ENCODE measurements around the gene NOP16.
"Not testable (repeated sequence)": the region's sequence is repeated elsewhere in the genome, so short reads cannot be mapped to it uniquely, and the experiment has no call there.

NOP16 gene

DNA sequence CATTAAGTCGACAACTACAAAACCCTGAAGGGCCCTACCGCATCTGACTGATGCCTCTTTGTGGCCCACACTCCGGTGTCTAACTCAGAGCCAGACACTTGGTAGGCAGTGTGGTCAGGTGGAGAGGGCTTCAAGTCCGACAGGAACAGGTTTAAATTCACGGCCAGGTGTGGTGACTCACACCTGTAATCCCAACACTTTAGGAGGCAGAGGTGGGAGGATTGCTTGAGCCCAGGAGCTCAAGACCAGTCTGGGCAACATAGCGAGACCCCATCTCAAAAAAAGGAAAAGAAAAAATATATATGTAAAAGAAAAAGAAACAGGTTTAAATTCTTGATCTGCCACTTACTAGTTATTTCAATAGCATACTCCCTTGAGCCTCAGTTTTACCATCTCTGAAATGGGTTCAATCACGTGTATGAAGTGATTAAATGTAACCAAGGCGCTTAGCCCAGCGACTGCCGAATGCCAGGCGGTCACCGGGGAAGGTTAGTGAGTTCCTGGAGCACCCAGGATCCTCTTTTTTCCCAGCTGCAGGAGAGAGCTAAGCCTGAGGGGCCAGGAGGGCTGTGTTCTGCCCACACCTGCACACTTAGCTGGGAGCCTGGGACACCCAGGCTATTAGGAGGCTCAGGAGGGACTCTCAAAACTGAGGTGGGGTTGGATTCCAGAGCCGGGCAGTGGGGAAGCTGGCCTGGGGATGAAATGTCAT lies 27.0 kb upstream of the NOP16 start:
- no peaks in the 10 kb centered on the region for H3K9me3 Mint-ChIP-seq
- H3K27ac Mint-ChIP-seq, result peak overlapping the region; percentile 84
- peak overlapping the region; percentile 83 for H3K4me3 Mint-ChIP-seq
- peaks cover 52% of the 10 kb centered on the region for H3K4me1 Mint-ChIP-seq (ENCODE audit: low read depth)
- peaks cover 22% of the 10 kb centered on the region for H3K36me3 Mint-ChIP-seq (ENCODE audit: low read depth)
- H3K27me3 Mint-ChIP-seq, result no peaks in the 10 kb centered on the region
- no peak for DNase-seq

DNA sequence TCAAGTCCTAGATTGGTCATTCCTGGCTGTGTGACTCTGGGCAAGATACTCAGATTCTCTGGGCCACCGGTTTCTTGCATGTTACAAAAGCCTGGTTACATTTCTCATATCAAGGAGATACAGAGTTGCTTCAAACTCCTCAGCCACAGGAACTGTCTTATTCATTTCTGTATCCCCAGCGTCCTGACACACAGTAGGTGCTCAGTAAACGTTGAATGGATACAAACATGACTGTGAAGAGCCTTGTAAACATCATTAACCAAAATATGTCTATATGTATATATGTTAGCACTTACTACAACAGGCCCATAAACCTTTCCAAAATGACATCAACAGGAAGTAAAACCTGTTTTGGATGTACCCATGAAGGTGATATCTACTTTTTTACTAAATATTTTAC lies 26.3 kb upstream of the NOP16 start:
- Mint-ChIP-seq H3K4me1 (ENCODE audit: low read depth) (peaks cover 52% of the 10 kb centered on the region), H3K9me3 (no peaks in the 10 kb centered on the region), H3K36me3 (ENCODE audit: low read depth) (peaks cover 28% of the 10 kb centered on the region), H3K4me3 (peak overlapping the region; percentile 83), H3K27ac (peak overlapping the region; percentile 64), H3K27me3 (no peaks in the 10 kb centered on the region)
- DNase-seq, result no peak

DNA sequence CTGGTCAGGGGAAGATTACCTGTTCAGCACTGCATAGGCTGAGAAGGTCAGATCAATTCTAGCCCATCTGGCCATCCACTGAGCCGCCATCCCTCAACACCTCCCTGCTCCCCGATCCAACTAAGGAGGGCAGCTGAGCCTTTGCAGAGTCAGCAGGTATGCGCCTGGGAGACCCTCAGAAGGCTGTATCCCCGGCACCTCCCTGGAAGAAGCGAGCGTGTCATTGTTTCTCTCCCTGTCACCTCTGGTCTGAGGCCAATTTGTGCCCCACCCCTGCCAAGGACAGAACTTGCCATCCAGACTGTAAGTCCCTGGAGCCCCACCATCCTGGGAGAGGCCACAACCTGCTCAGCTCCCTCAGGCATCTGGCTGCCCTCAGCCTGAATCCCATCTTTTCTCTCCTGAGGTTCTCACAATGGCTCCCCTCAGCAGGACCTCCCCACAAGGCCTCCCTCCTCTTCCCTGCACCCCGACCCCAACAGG lies 25.4 kb upstream of the NOP16 start:
- peaks cover 37% of the 10 kb centered on the region for H3K36me3 Mint-ChIP-seq (ENCODE audit: low read depth)
- H3K4me3 Mint-ChIP-seq, result no peak overlapping the region
- no peaks in the 10 kb centered on the region for H3K9me3 Mint-ChIP-seq
- H3K27ac Mint-ChIP-seq, result peak overlapping the region; percentile 63
- no peak for DNase-seq
- H3K4me1 Mint-ChIP-seq (ENCODE audit: low read depth), result peaks cover 52% of the 10 kb centered on the region
- H3K27me3 Mint-ChIP-seq, result no peaks in the 10 kb centered on the region

DNA sequence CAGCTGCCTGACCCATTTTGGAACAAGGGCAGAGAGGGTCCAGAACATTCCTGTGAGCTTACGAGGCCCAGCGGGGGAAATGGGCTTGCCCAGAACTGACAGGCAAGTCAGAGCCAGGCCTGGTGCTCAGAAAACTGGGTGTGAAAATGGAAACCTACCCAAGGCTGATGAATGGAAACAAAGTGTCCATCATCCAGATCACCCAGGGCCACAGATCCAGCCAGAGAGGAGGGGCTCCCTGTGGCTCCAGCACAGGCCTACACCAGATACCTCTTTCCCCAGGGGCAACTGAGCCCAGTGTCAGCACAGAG lies 24.8 kb upstream of the NOP16 start:
- no peak for DNase-seq
- Mint-ChIP-seq H3K27ac (peak overlapping the region; percentile 33), H3K36me3 (ENCODE audit: low read depth) (peaks cover 40% of the 10 kb centered on the region), H3K27me3 (no peaks in the 10 kb centered on the region), H3K4me3 (no peak overlapping the region), H3K9me3 (no peaks in the 10 kb centered on the region), H3K4me1 (ENCODE audit: low read depth) (peaks cover 52% of the 10 kb centered on the region)

DNA sequence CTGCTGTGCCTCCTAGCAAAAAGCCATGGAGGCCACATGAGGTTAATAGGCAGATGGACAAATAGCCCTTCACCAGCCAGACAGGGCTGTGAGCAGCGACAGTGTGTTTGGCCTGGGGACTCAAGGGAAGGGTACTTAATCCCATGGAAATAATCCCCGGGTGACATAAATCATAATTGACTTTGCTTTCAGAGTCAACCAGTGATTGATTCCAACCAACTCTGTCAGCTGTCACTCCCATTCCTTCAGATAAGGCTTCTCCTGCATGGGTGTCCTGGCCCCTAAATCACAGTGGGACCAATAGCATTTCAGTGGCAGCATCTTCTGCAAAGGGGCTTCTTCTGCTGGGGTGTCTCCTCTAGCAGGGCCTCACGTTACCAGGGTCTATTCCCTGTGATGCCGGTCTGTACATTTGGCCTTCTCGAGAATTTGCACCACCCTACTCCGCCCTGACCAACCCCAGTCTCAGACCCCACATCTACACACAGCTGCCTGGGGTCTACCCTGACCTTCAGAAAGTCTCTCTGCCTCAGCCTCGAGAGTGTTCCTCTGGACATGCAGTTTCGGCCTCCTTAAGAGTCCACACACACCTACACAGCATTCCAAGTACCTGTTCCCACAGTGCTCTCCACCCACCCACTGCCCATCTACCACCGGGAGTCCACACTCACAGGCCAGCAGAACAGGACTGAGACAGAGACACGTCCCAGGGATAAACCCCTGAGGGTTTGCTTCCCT lies 24.3 kb upstream of the NOP16 start:
- H3K27me3 Mint-ChIP-seq, result no peaks in the 10 kb centered on the region
- H3K9me3 Mint-ChIP-seq, result no peaks in the 10 kb centered on the region
- H3K4me3 Mint-ChIP-seq, result no peak overlapping the region
- peaks cover 52% of the 10 kb centered on the region for H3K4me1 Mint-ChIP-seq (ENCODE audit: low read depth)
- peak overlapping the region; percentile 33 for H3K27ac Mint-ChIP-seq
- DNase-seq, result no peak
- H3K36me3 Mint-ChIP-seq (ENCODE audit: low read depth), result peaks cover 44% of the 10 kb centered on the region

DNA sequence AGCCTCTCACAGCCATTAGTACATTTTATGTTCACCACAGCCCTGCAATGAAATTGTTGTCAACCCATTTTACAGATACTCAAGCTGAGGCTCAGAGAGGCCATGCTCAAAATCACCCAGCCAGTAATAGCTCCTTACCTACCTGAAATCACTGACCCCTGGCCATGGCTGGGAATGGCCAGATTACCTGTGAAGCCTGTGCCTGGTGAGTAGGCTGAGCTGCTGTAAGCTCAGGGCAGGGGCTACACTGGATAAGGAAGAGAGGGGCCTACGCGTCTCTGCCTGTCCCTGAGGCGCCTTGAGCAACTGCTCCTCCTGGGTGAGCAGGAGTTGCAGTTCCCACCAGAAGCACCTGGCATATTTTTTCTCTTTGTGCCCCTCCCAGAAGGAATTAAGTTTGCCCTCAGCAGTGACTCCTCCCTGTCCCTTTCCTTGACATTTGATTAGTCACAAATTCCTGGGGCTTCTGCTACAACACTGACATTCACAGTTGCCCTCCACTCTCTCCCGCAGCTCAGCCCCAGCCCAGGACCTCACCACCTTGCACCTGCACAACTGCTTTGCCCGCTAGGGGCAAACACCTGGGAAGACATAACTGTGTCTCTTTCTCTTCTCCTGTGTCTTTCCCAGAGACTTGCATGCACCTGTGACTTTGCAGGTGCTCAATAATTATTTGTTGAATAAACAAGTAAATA lies 22.2 kb upstream of the NOP16 start:
- Mint-ChIP-seq H3K27ac (no peak overlapping the region), H3K9me3 (no peaks in the 10 kb centered on the region), H3K27me3 (no peaks in the 10 kb centered on the region), H3K4me1 (ENCODE audit: low read depth) (peaks cover 42% of the 10 kb centered on the region), H3K4me3 (no peak overlapping the region), H3K36me3 (ENCODE audit: low read depth) (peaks cover 60% of the 10 kb centered on the region)
- DNase-seq, result no peak

DNA sequence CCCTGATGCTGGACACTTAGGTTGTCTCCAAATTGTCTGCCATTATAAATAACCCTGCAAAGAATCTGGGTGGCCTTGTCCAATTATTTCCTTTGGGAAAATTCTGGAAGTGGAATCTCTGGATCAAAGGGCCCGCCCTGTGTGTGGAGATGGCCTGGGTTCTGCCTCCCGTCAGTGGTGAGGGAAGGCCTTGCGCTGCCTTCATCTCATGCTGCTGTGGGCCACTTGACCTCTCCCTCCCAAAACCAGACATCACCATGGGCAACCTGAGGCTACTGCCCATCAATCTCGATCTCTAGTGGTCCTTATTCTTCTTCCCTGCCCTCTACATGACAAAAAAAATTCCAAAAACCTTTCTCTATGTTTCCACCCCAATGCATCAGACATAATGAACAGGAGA lies 21.4 kb upstream of the NOP16 start:
- Mint-ChIP-seq H3K4me1 (ENCODE audit: low read depth) (peaks cover 33% of the 10 kb centered on the region), H3K9me3 (no peaks in the 10 kb centered on the region), H3K27me3 (no peaks in the 10 kb centered on the region), H3K27ac (no peak overlapping the region), H3K36me3 (ENCODE audit: low read depth) (peaks cover 63% of the 10 kb centered on the region), H3K4me3 (no peak overlapping the region)
- peak; percentile 2 for DNase-seq

DNA sequence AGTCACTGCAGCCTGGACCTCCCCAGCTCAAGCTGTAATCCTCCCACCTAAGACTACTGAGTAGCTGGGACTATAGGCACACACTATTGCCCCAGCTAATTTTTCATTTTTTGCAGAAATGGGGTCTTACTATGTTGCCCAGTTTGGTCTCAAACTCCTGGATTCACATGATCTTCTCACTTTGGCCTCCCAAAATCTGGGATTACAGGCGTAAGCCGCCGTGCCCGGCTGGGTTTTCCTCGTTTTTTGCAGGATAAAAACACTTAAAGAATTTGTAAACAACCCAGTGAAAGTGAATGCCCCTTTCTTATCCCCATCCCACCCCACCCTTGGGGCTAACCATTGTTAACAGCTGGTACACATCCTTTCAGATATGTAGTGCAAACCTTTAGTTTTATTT lies 20.2 kb upstream of the NOP16 start:
- peaks cover 59% of the 10 kb centered on the region for H3K36me3 Mint-ChIP-seq (ENCODE audit: low read depth)
- no peaks in the 10 kb centered on the region for H3K9me3 Mint-ChIP-seq
- DNase-seq, result no peak
- H3K4me1 Mint-ChIP-seq (ENCODE audit: low read depth), result peaks cover 22% of the 10 kb centered on the region
- no peaks in the 10 kb centered on the region for H3K27me3 Mint-ChIP-seq
- no peak overlapping the region for H3K27ac Mint-ChIP-seq
- H3K4me3 Mint-ChIP-seq, result no peak overlapping the region

DNA sequence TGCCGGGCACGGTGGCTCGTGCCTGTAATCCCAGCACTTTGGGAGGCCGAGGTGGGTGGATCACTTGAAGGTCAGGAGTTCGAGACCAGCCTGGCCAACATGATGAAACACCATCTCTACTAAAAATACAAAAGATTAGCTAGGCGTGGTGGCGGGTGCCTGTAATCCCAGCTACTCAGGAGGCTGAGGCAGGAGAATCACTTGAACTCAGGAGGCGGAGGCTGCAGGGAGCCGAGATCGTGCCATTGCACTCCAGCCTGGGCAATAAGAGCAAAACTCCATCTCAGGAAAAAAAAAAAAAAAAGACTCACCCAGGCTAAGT lies 19.8 kb upstream of the NOP16 start:
- Mint-ChIP-seq H3K36me3 (ENCODE audit: low read depth) (peaks cover 58% of the 10 kb centered on the region), H3K4me1 (ENCODE audit: low read depth) (peaks cover 19% of the 10 kb centered on the region)
- not testable (repeated sequence) for H3K4me3 Mint-ChIP-seq, H3K27ac Mint-ChIP-seq, H3K9me3 Mint-ChIP-seq, DNase-seq, H3K27me3 Mint-ChIP-seq

DNA sequence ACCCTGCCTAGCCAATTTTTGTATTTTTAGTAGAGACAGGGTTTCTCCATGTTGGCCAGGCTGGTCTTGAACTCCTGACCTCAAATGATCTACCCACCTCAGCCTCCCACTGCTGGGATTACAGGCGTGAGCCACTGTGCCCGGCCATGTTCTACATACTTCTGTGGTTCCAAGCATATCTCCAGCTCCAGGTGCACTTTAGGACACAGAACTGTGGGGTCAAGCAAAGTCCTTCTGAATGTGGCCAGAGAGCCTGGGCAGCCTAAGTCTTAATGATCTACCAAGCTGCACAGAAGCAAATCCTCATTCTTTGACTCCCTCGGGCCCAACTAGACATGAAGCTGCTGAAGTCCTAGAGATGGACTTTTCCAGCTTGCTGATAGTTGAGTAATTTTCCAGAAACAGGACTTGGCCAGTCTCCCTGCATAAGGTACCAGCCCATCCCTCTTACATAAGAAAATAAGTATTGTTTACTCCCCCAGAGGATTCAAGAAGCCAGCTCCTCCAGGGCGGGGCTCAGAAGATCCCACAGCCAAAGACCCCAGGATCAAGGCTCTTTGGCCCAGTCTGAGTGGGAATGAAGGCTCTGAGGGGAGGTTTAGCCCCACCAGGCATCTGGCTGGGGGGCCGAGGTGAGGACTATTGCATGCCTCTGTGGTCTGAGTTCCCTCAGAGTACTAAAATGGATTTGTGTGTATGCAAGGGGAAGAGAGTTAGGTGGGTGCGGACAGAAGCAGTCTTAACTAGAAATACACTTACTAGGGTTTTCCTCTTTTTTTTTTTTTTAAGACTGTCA lies 19.3 kb upstream of the NOP16 start:
- H3K9me3 Mint-ChIP-seq, result no peaks in the 10 kb centered on the region
- H3K4me1 Mint-ChIP-seq (ENCODE audit: low read depth), result peaks cover 14% of the 10 kb centered on the region
- H3K4me3 Mint-ChIP-seq, result no peak overlapping the region
- H3K36me3 Mint-ChIP-seq (ENCODE audit: low read depth), result peaks cover 54% of the 10 kb centered on the region
- H3K27ac Mint-ChIP-seq, result no peak overlapping the region
- H3K27me3 Mint-ChIP-seq, result no peaks in the 10 kb centered on the region
- DNase-seq, result no peak

DNA sequence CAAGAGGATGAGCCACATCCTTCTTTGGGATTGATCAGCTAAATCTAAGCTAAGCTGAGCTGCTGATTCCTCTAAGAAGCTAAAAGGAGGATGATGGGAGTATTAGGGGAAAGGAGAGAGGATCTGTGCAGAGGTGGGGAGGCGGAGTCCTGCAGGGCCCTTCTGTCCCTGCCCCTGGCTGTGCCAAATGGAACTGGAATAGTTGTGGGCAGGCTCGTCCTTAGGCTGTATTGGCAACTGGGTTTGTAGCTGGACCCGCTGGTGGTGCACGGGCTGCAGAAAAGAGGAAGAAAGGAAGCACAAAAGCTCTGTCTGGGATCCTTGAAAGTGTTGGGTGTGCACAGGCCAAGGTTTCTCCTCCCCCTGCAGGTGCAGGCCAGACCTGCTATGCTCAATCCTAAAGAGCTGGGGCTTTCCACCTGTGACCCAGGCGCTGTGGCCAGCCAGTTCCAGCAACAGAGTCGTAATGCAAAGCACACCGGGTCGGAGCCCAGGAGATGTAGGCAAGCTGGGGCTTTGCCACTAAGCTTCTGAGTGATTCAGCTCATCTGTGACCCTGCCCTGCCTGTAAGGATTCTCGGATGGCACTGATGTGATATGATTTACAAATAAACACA lies 18.1 kb upstream of the NOP16 start:
- H3K27me3 Mint-ChIP-seq, result no peaks in the 10 kb centered on the region
- H3K27ac Mint-ChIP-seq, result no peak overlapping the region
- H3K36me3 Mint-ChIP-seq (ENCODE audit: low read depth), result peaks cover 56% of the 10 kb centered on the region
- no peak for DNase-seq
- H3K4me3 Mint-ChIP-seq, result no peak overlapping the region
- H3K4me1 Mint-ChIP-seq (ENCODE audit: low read depth), result peaks cover 7% of the 10 kb centered on the region
- no peaks in the 10 kb centered on the region for H3K9me3 Mint-ChIP-seq

DNA sequence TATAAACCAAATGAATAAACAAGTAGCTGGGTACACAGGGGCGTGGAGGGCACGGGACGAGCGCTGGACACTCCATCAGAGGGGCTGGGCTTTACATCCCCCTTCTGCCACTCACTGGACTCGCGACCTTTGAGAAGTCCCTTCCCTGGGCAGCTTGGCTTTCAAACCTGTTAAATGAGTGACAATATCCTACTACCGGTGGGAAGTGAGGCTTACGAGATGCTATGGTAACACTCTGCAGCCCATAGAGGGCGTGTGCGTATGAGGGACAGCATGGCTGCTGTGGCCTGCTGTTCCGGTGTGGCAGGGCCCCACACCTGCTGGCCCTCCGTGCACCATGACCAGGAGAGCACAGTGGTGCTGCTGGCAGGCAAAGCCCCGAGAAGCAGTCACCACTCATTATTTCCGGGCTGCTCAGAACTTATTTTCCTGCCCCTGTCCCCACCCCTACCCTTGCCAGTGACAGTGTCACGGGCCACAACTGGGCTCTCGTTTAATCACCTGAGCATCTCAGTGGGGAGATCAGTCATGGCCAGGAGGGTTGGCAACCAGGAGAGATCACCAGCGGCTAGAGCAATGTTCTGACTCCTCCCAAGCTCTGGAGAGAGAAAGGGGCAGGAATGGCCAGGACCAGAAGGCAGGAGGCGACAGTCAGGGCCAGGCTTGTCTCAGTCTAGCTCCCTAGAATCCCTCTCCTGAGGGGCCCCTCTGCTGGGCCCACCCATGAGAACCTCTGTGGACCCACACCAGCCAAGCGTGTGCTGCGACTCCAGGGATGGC lies 17.4 kb upstream of the NOP16 start:
- DNase-seq, result peak; percentile 12
- Mint-ChIP-seq H3K4me3 (no peak overlapping the region), H3K4me1 (ENCODE audit: low read depth) (peaks cover under 1% of the 10 kb centered on the region), H3K9me3 (no peaks in the 10 kb centered on the region), H3K27ac (peak overlapping the region; percentile 40), H3K27me3 (no peaks in the 10 kb centered on the region), H3K36me3 (ENCODE audit: low read depth) (peaks cover 62% of the 10 kb centered on the region)

DNA sequence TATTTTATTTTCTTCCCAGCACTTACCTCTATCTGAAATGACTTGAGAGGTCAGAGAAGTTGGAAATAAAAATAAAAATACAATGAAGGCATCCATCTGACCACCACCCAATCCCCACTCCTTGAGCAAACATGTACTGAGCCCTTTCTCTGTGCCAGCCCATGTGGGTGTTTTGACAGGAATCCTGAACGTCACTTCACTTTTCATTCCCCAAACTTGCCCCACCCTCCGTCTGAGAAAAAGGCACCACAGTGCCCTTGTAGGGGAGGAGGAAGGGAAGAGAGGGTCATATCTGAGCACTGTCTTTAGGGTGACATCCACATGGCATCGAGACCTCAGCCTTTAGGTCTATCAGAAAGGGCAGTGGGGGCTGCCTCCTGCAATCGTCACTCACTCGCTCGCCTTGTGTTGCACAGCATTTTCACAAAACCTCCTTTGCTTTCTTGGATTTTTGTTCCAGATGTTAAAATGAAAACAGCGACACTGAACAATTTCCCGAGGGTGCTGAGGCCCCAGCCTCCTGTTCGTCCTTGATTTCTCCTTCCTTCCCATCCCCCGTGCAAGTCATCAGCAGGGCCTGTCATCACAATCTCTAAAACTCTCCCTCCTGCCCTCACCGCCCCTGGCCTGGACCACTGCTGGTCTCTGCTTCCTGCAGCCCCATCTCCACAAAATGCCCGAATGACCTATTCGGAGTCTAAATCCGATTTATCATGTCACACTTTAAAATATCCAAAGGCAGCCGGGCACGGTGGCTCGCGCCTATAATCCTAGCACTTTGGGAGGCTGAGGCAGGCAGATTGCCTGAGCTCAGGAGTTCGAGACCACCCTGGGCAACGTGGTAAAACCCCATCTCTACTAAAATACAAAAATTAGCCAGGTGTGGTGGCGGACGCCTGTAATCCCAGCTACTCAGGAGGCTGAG lies 13.1 kb upstream of the NOP16 start:
- Mint-ChIP-seq H3K36me3 (ENCODE audit: low read depth) (peaks cover 53% of the 10 kb centered on the region), H3K9me3 (no peaks in the 10 kb centered on the region), H3K27me3 (no peaks in the 10 kb centered on the region), H3K27ac (peak overlapping the region; percentile 11), H3K4me1 (ENCODE audit: low read depth) (no peaks in the 10 kb centered on the region), H3K4me3 (no peak overlapping the region)
- peak; percentile 9 for DNase-seq
